ENCODE results near the gene ZNF699.

DNA sequence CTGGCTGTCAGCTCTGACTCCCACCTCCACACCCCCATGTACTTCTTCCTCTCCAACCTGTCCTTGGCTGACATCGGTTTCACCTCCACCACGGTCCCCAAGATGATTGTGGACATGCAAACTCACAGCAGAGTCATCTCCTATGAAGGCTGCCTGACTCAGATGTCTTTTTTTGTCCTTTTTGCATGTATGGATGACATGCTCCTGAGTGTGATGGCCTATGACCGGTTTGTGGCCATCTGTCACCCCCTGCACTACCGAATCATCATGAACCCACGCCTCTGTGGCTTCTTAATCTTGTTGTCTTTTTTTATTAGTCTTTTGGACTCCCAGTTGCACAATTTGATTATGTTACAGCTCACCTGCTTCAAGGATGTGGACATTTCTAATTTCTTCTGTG, 58.4 kb downstream of the ZNF699 start:
- TF ChIP-seq, protein P1, sequence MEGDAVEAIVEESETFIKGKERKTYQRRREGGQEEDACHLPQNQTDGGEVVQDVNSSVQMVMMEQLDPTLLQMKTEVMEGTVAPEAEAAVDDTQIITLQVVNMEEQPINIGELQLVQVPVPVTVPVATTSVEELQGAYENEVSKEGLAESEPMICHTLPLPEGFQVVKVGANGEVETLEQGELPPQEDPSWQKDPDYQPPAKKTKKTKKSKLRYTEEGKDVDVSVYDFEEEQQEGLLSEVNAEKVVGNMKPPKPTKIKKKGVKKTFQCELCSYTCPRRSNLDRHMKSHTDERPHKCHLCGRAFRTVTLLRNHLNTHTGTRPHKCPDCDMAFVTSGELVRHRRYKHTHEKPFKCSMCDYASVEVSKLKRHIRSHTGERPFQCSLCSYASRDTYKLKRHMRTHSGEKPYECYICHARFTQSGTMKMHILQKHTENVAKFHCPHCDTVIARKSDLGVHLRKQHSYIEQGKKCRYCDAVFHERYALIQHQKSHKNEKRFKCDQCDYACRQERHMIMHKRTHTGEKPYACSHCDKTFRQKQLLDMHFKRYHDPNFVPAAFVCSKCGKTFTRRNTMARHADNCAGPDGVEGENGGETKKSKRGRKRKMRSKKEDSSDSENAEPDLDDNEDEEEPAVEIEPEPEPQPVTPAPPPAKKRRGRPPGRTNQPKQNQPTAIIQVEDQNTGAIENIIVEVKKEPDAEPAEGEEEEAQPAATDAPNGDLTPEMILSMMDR (IDR thresholded peaks at IDR 0.05): no peak
- TF ChIP-seq POLR2A (IDR thresholded peaks at IDR 0.05): no peak
